HCT116 (cell line): ENCODE results near the gene GSKIP. TPM values are rescaled to one million over a fixed set of nuclear protein-coding genes. Genes with fewer than 3 reads are reported as not detected.

Source experiments
- ATAC-seq: fragments of 200-7000 bp; cut with Tn5 transposase; 2 replicates; pipeline ENCODE4 v1.9.1; 2020; ENCODE audit warnings: mild to moderate bottlenecking, moderate library complexity
- BruUV-seq: library from RNA; stranded (reverse); fragments of 400-500 nt; replicated peaks from 2 replicates; lab custom pipeline; 2021; lab: Mats Ljungman, UMichigan
- CTCF ChIA-PET: fragments of 300-600 bp; sonication (Branson Sonifier 250); formaldehyde crosslinking; loops from one replicate; lab custom pipeline; 2021; ENCODE audit warnings: antibody characterized with exemption; lab: Charles Lee
- POLR2A ChIA-PET: fragments of 300-600, 350-600 bp; sonication (Branson Sonifier 250); formaldehyde crosslinking; loops from one replicate; lab custom pipeline; 2021; ENCODE audit warnings: antibody characterized with exemption; lab: Charles Lee
- RAD21 ChIA-PET, 2 experiments: fragments of 300-600 bp; sonication (Branson Sonifier 250); formaldehyde crosslinking; loops; one replicate each; lab custom pipeline; 2023; ENCODE audit warnings: low total read pairs in 2 of 2; ENCODE audit not compliant: uncharacterized antibody in 2 of 2, unreplicated experiment in 2 of 2, low non-redundant PET in 1 of 2; lab: Charles Lee
- DNase-seq: peaks from one replicate; pipeline ENCODE4 v3.0.0-alpha.2; 2010; ENCODE audit warnings: low read depth, low spot score
- H2AFZ ChIP-seq: fragments of 200-600 bp; shearing (Covaris generic), sonication (generic); 2 replicates; pipeline ENCODE4 v1.6.1; 2017; ENCODE audit warnings: low read depth, mixed run types, mixed read lengths, antibody characterized with exemption, low read length; ENCODE audit not compliant: poor library complexity, severe bottlenecking
- H3K27ac ChIP-seq: 2 replicates; pipeline ENCODE4 v1.5.1; 2012; ENCODE audit warnings: low read depth, low read length
- H3K27me3 ChIP-seq: fragments of 200-600 bp; sonication (generic); 2 replicates; pipeline ENCODE4 v1.6.1; 2016; ENCODE audit warnings: mixed run types, low read length, mixed read lengths; ENCODE audit not compliant: insufficient read depth
- H3K36me3 ChIP-seq, 2 experiments: fragments of 200-500 bp in 1 of 2; fragments of 200-600 bp in 1 of 2; sonication (Bioruptor generic) in 1 of 2; sonication (generic) in 1 of 2; 2 replicates each; pipeline versions ENCODE4 v1.5.1 to v1.6.1; 2014 to 2016; ENCODE audit warnings: low read length in 2 of 2, inconsistent platforms in 1 of 2, mixed read lengths in 1 of 2, mixed run types in 1 of 2; ENCODE audit not compliant: insufficient read depth in 2 of 2, control insufficient read depth in 1 of 2
- H3K4me1 ChIP-seq, 2 experiments: fragments of 200-600 bp in 1 of 2; sonication (generic) in 1 of 2; 2 replicates each; pipeline versions ENCODE4 v1.5.1 to v1.6.1; 2012 to 2017; ENCODE audit warnings: low read length in 2 of 2, inconsistent platforms in 1 of 2, mild to moderate bottlenecking in 1 of 2, mixed read lengths in 1 of 2, mixed run types in 1 of 2, moderate library complexity in 1 of 2; ENCODE audit not compliant: insufficient read depth in 2 of 2, control insufficient read depth in 1 of 2
- H3K4me2 ChIP-seq: fragments of 200-600 bp; sonication (generic); 2 replicates; pipeline ENCODE4 v1.6.1; 2017; ENCODE audit warnings: mixed run types, low read length, mixed read lengths
- H3K4me3 ChIP-seq, 2 experiments: fragments of 200-600 bp in 1 of 2; sonication (generic) in 1 of 2; replicated peaks in 1 of 2; 2 replicates each; pipeline ENCODE4 v1.5.1; 2011 to 2016; ENCODE audit warnings: low read length in 2 of 2, control low read depth in 1 of 2, low read depth in 1 of 2, mild to moderate bottlenecking in 1 of 2, mixed read lengths in 1 of 2, mixed run types in 1 of 2
- H3K79me2 ChIP-seq: fragments of 200-600 bp; sonication (generic); 2 replicates; pipeline ENCODE4 v1.6.1; 2017; ENCODE audit warnings: mild to moderate bottlenecking, mixed run types, low read length, moderate library complexity, mixed read lengths; ENCODE audit not compliant: insufficient read depth
- H3K9ac ChIP-seq: fragments of 200-600 bp; sonication (generic); 2 replicates; pipeline ENCODE4 v1.6.1; 2016; ENCODE audit warnings: low read length, mixed read lengths
- H3K9me2 ChIP-seq: fragments of 200-600 bp; sonication (generic), shearing (Covaris generic); 2 replicates; pipeline ENCODE4 v1.6.1; 2017; ENCODE audit warnings: mixed run types, mild to moderate bottlenecking, moderate library complexity; ENCODE audit not compliant: insufficient read depth
- H3K9me3 ChIP-seq, 2 experiments: fragments of 200-500 bp in 1 of 2; fragments of 200-600 bp in 1 of 2; sonication (Bioruptor generic) in 1 of 2; sonication (generic) in 1 of 2; 2 replicates each; pipeline ENCODE4 v1.6.1; 2014 to 2017; ENCODE audit warnings: low read length in 2 of 2, mixed read lengths in 2 of 2, inconsistent platforms in 1 of 2, low read depth in 1 of 2, mild to moderate bottlenecking in 1 of 2, mixed run types in 1 of 2, moderate library complexity in 1 of 2; ENCODE audit not compliant: control insufficient read depth in 1 of 2, insufficient read depth in 1 of 2
- H4K20me1 ChIP-seq: fragments of 200-600 bp; sonication (generic), shearing (Covaris generic); 2 replicates; pipeline ENCODE4 v1.6.1; 2017; ENCODE audit warnings: mixed run types, mild to moderate bottlenecking, moderate library complexity; ENCODE audit not compliant: insufficient read depth
- ATF3 ChIP-seq: IDR thresholded peaks from 2 replicates; pipeline ENCODE4 v1.6.1; 2012
- CTCF ChIP-seq, 3 experiments: fragments of 200-600 bp in 1 of 3; sonication (generic) in 1 of 3; IDR thresholded peaks in 2 of 3; conservative IDR thresholded peaks in 1 of 3; 2 replicates each; pipeline ENCODE4 v1.5.1; 2012 to 2017; ENCODE audit warnings: low read depth in 2 of 3, low read length in 2 of 3, antibody characterized with exemption in 1 of 3, borderline replicate concordance in 1 of 3, control low read depth in 1 of 3, mild to moderate bottlenecking in 1 of 3, mixed read lengths in 1 of 3, mixed run types in 1 of 3, moderate library complexity in 1 of 3; ENCODE audit not compliant: insufficient read depth in 1 of 3
- EGR1 ChIP-seq: IDR thresholded peaks from 2 replicates; pipeline ENCODE4 v1.6.1; 2012; ENCODE audit warnings: low read depth
- ELF1 ChIP-seq: IDR thresholded peaks from 2 replicates; pipeline ENCODE4 v1.6.1; 2012; ENCODE audit warnings: low read depth, borderline replicate concordance
- EZH2 ChIP-seq: fragments of 200-600 bp; sonication (generic); IDR thresholded peaks from 2 replicates; pipeline ENCODE4 v1.6.1; 2017; ENCODE audit warnings: antibody characterized with exemption, mixed run types
- EZH2phosphoT487 ChIP-seq: fragments of 200-600 bp; IDR thresholded peaks from 2 replicates; pipeline ENCODE4 v1.6.1; 2018; ENCODE audit warnings: antibody characterized with exemption, borderline replicate concordance
- MAX ChIP-seq: IDR thresholded peaks from 2 replicates; pipeline ENCODE4 v1.6.1; 2012
- POLR2A ChIP-seq: IDR thresholded peaks from 2 replicates; pipeline ENCODE4 v1.7.0; 2011; ENCODE audit warnings: borderline replicate concordance; ENCODE audit not compliant: insufficient read depth, insufficient read length; ENCODE audit errors: extremely low read depth
- POLR2AphosphoS5 ChIP-seq: IDR thresholded peaks from 2 replicates; pipeline ENCODE4 v1.6.1; 2011; ENCODE audit warnings: mild to moderate bottlenecking, low read depth, low read length, moderate library complexity
- RAD21 ChIP-seq: IDR thresholded peaks from 2 replicates; pipeline ENCODE4 v1.6.1; 2012; ENCODE audit warnings: low read depth, mild to moderate bottlenecking
- REST ChIP-seq: IDR thresholded peaks from 2 replicates; pipeline ENCODE4 v1.6.1; 2012; ENCODE audit warnings: low read depth
- SIN3A ChIP-seq: IDR thresholded peaks from 2 replicates; pipeline ENCODE4 v1.6.1; 2012; ENCODE audit warnings: low read depth
- SP1 ChIP-seq: IDR thresholded peaks from 2 replicates; pipeline ENCODE4 v1.6.1; 2012; ENCODE audit warnings: low read depth
- SRF ChIP-seq: IDR thresholded peaks from 2 replicates; pipeline ENCODE4 v1.6.1; 2012; ENCODE audit warnings: low read depth
- TCF7L2 ChIP-seq: IDR thresholded peaks from 2 replicates; pipeline ENCODE4 v1.7.0; 2011; ENCODE audit warnings: borderline replicate concordance, inconsistent platforms; ENCODE audit not compliant: insufficient read depth, insufficient read length; ENCODE audit errors: extremely low read depth
- ZFX ChIP-seq: fragments of 450-650 bp; IDR thresholded peaks from 2 replicates; pipeline ENCODE4 v1.6.1; 2017
- intact Hi-C: fragments of 100-400 bp; cut with micrococcal nuclease; formaldehyde crosslinking; loops from 2 replicates; pipeline ENCODE4 v1.10.0; 2022
- total RNA-seq: library from RNA; stranded (reverse); gene quantifications from one replicate; pipeline ENCODE4 v1.2.1, GENCODE V29; 2021; ENCODE audit not compliant: unreplicated experiment

Gene GSKIP
- total RNA-seq, 1 experiment from 2014 or later, result 21.7 TPM

- Histone ChIP-seq H3K27ac (no peak overlapping the region), H3K36me3 (no peaks in the 10 kb centered on the region), H3K4me3 (no peak overlapping the region), H2AFZ (no peak overlapping the region), H3K9ac (no peak overlapping the region), H3K4me1 (no peaks in the 10 kb centered on the region), H3K9me3 (no peaks in the 10 kb centered on the region), H3K79me2 (no peaks in the 10 kb centered on the region), H3K4me2 (no peak overlapping the region), H4K20me1 (no peaks in the 10 kb centered on the region), H3K9me2 (no peaks in the 10 kb centered on the region), H3K27me3 (no peaks in the 10 kb centered on the region)
- TF ChIP-seq EGR1 (no peak), ZFX (no peak), EZH2 (no peak), MAX (no peak), ELF1 (no peak), SP1 (no peak)
- ChIA-PET POLR2A (no interaction called here), CTCF (no interaction called here), RAD21 (no interaction called here)
- intact Hi-C loops, result no loop called here
- DNase-seq (no peak), ATAC-seq (no peak)
- BruUV-seq, result no TSS peak
These were observed 52.2 kb downstream of the GSKIP start for GRCh38 chr14:96415559-96415958.

GRCh38 chr14:96416292-96416691, 53.0 kb downstream of the GSKIP start:
- no TSS peak for BruUV-seq
- H3K9ac ChIP-seq, result no peak overlapping the region
- intact Hi-C loops, result no loop called here
- CTCF ChIA-PET, result interaction anchor here (1.3 to 1.5 kb wide), 2 partner anchors 141 to 315 kb away, joined by 3 to 4 read pairs; no protein-coding TSS in a partner anchor
- no peaks in the 10 kb centered on the region for H3K9me2 ChIP-seq
- H3K27me3 ChIP-seq, result no peaks in the 10 kb centered on the region
- no peak for DNase-seq
- H2AFZ ChIP-seq, result no peak overlapping the region
- H3K4me1 ChIP-seq, result no peaks in the 10 kb centered on the region
- H4K20me1 ChIP-seq, result no peaks in the 10 kb centered on the region
- H3K4me2 ChIP-seq, result no peak overlapping the region
- H3K27ac ChIP-seq, result no peak overlapping the region
- H3K9me3 ChIP-seq, result no peaks in the 10 kb centered on the region
- POLR2A ChIA-PET, result no interaction called here
- no peak for ATAC-seq
- H3K79me2 ChIP-seq, result no peaks in the 10 kb centered on the region
- no peak overlapping the region for H3K4me3 ChIP-seq
- RAD21 ChIA-PET, result no interaction called here
- no peaks in the 10 kb centered on the region for H3K36me3 ChIP-seq
- TF ChIP-seq EZH2 (no peak), SRF (no peak), POLR2AphosphoS5 (no peak), EZH2phosphoT487 (no peak), ZFX (no peak), SP1 (no peak), SIN3A (no peak), ATF3 (no peak), MAX (no peak), REST (no peak), RAD21 (no peak), TCF7L2 (no peak), POLR2A (no peak), CTCF (IDR thresholded peaks at IDR 0.05 in 2 of 3, conservative IDR thresholded peaks at IDR 0.05 in 1 of 3; ENCODE audit: borderline replicate concordance in 1 of 3, insufficient read depth in 1 of 3, low read depth in 2 of 3, low read length in 2 of 3) (no peak)
